Neutrophil (primary cell): ENCODE measurements around the gene FLYWCH2.

Source experiments
- H3K27ac ChIP-seq: fragments of 200-600 bp; sonication (generic); 2 replicates; pipeline ENCODE4 v1.5.1; 2016; ENCODE audit warnings: mild to moderate bottlenecking, moderate library complexity
- H3K27me3 ChIP-seq: fragments of 200-600 bp; sonication (generic); 2 replicates; pipeline ENCODE4 v1.6.0; 2016; ENCODE audit warnings: mild to moderate bottlenecking
- H3K36me3 ChIP-seq: fragments of 200-600 bp; sonication (generic); 2 replicates; pipeline ENCODE4 v1.5.1; 2017
- H3K4me1 ChIP-seq, 2 experiments: fragments of 200-600 bp in 1 of 2; sonication (generic) in 1 of 2; 1 replicate in 1 of 2; 2 replicates in 1 of 2; pipeline versions ENCODE4 v1.5.1 to v1.6.1; 2013 to 2016; ENCODE audit warnings: low read depth in 1 of 2, low read length in 1 of 2, mild to moderate bottlenecking in 1 of 2, moderate library complexity in 1 of 2; ENCODE audit not compliant: control insufficient read depth in 1 of 2, insufficient read depth in 1 of 2
- H3K4me3 ChIP-seq, 2 experiments: fragments of 200-600 bp in 1 of 2; sonication (generic) in 1 of 2; 1 replicate in 1 of 2; 2 replicates in 1 of 2; pipeline ENCODE4 v1.5.1; 2013 to 2016; ENCODE audit warnings: low read depth in 1 of 2, low read length in 1 of 2, mild to moderate bottlenecking in 1 of 2, moderate library complexity in 1 of 2
- H3K9me3 ChIP-seq: fragments of 200-600 bp; sonication (generic); 2 replicates; pipeline ENCODE4 v1.5.1; 2016
- CTCF ChIP-seq: fragments of 200-600 bp; sonication (generic); IDR thresholded peaks from 2 replicates; pipeline ENCODE4 v1.5.1; 2016; ENCODE audit warnings: antibody characterized with exemption

The FLYWCH2 gene

GRCh38 chr16:2843526-2843925, 39.5 kb upstream of the FLYWCH2 start:
- H3K4me3 ChIP-seq, result no peak overlapping the region
- no peak for TF ChIP-seq CTCF
- H3K4me1 ChIP-seq, result peaks cover 13 to 15% of the 10 kb centered on the region in 2 experiments

GRCh38 chr16:2845116-2845515, 37.9 kb upstream of the FLYWCH2 start:
- peaks cover 23% of the 10 kb centered on the region for H3K27me3 ChIP-seq
- no peak for TF ChIP-seq CTCF
- no peaks in the 10 kb centered on the region for H3K36me3 ChIP-seq
- H3K27ac ChIP-seq, result no peak overlapping the region
- H3K9me3 ChIP-seq, result no peaks in the 10 kb centered on the region
- no peak overlapping the region for H3K4me3 ChIP-seq
- H3K4me1 ChIP-seq, result peaks cover 13 to 15% of the 10 kb centered on the region in 2 experiments

More at GRCh38 chr16:2843526-2843925, 39.5 kb upstream of the FLYWCH2 start:
- H3K27me3 ChIP-seq, result peaks cover 19% of the 10 kb centered on the region
- H3K27ac ChIP-seq, result no peak overlapping the region
- no peaks in the 10 kb centered on the region for H3K36me3 ChIP-seq
- H3K9me3 ChIP-seq, result no peaks in the 10 kb centered on the region

- H3K27ac ChIP-seq, result no peak overlapping the region
- H3K27me3 ChIP-seq, result peaks cover 29% of the 10 kb centered on the region
- H3K4me3 ChIP-seq, result no peak overlapping the region
- no peaks in the 10 kb centered on the region for H3K36me3 ChIP-seq
- no peaks in the 10 kb centered on the region for H3K9me3 ChIP-seq
- H3K4me1 ChIP-seq, result peaks cover 9 to 11% of the 10 kb centered on the region in 2 experiments
- no peak for TF ChIP-seq CTCF
Measured at GRCh38 chr16:2846511-2847310, 36.3 kb upstream of the FLYWCH2 start.

- Histone ChIP-seq H3K4me3 (no peak overlapping the region), H3K4me1 (no peaks in the 10 kb centered on the region), H3K36me3 (no peaks in the 10 kb centered on the region), H3K27ac (no peak overlapping the region), H3K27me3 (peaks cover 44% of the 10 kb centered on the region), H3K9me3 (no peaks in the 10 kb centered on the region)
- TF ChIP-seq CTCF, result no peak
Measured at GRCh38 chr16:2848933-2849725, 33.9 kb upstream of the FLYWCH2 start.

GRCh38 chr16:2852003-2852730, 30.8 kb upstream of the FLYWCH2 start:
- H3K27me3 ChIP-seq, result peaks cover 63% of the 10 kb centered on the region
- no peaks in the 10 kb centered on the region for H3K4me1 ChIP-seq
- peaks cover 5% of the 10 kb centered on the region for H3K9me3 ChIP-seq
- H3K27ac ChIP-seq, result no peak overlapping the region
- H3K36me3 ChIP-seq, result no peaks in the 10 kb centered on the region
- no peak overlapping the region for H3K4me3 ChIP-seq
- no peak for TF ChIP-seq CTCF
